Loucy (cell line): ENCODE data around the gene PAWR.

ENCODE experiments used
- H2AFZ ChIP-seq: fragments of 200-600 bp; sonication (generic); 2 replicates; pipeline ENCODE4 v1.6.0; 2016; ENCODE audit warnings: antibody characterized with exemption, mild to moderate bottlenecking, low read length, moderate library complexity
- H3F3A ChIP-seq: fragments of 200-600 bp; 2 replicates; pipeline ENCODE4 v1.6.0; 2016; ENCODE audit warnings: antibody characterized with exemption, low read depth, mild to moderate bottlenecking
- H3K27me3 ChIP-seq: fragments of 200-600 bp; sonication (generic); 2 replicates; pipeline ENCODE4 v1.6.1; 2014; ENCODE audit warnings: low read length, mild to moderate bottlenecking; ENCODE audit not compliant: insufficient read depth, poor library complexity, severe bottlenecking
- H3K36me3 ChIP-seq: fragments of 200-600 bp; sonication (generic); 2 replicates; pipeline ENCODE4 v1.6.1; 2016; ENCODE audit warnings: low read length; ENCODE audit not compliant: insufficient read depth
- H3K4me1 ChIP-seq: fragments of 200-600 bp; sonication (generic); 2 replicates; pipeline ENCODE4 v1.5.1; 2014; ENCODE audit warnings: low read length, mild to moderate bottlenecking; ENCODE audit not compliant: insufficient read depth, poor library complexity, severe bottlenecking
- H3K4me2 ChIP-seq: fragments of 200-600 bp; sonication (generic); 2 replicates; pipeline ENCODE4 v1.6.0; 2014; ENCODE audit warnings: antibody characterized with exemption, low read length, low read depth, mild to moderate bottlenecking; ENCODE audit not compliant: poor library complexity, severe bottlenecking
- H3K4me3 ChIP-seq: fragments of 200-600 bp; sonication (generic); 2 replicates; pipeline ENCODE4 v1.5.1; 2014; ENCODE audit warnings: low read length, mild to moderate bottlenecking, mixed read lengths; ENCODE audit not compliant: poor library complexity, severe bottlenecking
- H3K79me2 ChIP-seq: fragments of 200-600 bp; sonication (generic); 2 replicates; pipeline ENCODE4 v1.6.1; 2014; ENCODE audit warnings: low read length; ENCODE audit not compliant: insufficient read depth
- H3K9ac ChIP-seq: fragments of 200-600 bp; sonication (generic); 2 replicates; pipeline ENCODE4 v1.6.0; 2014; ENCODE audit warnings: mild to moderate bottlenecking, low read depth, low read length, moderate library complexity; ENCODE audit not compliant: poor library complexity, severe bottlenecking
- H3K9me2 ChIP-seq: fragments of 200-600 bp; sonication (generic); replicated peaks from 2 replicates; pipeline ENCODE4 v1.6.1; 2016; ENCODE audit warnings: low read depth, low read length, mixed read lengths
- H3K9me3 ChIP-seq: fragments of 200-600 bp; sonication (generic); 2 replicates; pipeline ENCODE4 v1.6.1; 2014; ENCODE audit warnings: mild to moderate bottlenecking, antibody characterized with exemption, low read length, low read depth; ENCODE audit not compliant: insufficient read depth
- H4K20me1 ChIP-seq: fragments of 200-600 bp; sonication (generic); 2 replicates; pipeline ENCODE4 v1.6.0; 2014; ENCODE audit warnings: antibody characterized with exemption, low read length, mild to moderate bottlenecking; ENCODE audit not compliant: insufficient read depth, poor library complexity, severe bottlenecking
- CTCF ChIP-seq: fragments of 200-600 bp; sonication (generic); conservative IDR thresholded peaks from 2 replicates; pipeline ENCODE4 v1.5.1; 2014; ENCODE audit warnings: mild to moderate bottlenecking, antibody characterized with exemption, low read length
- EZH2phosphoT487 ChIP-seq: fragments of 200-600 bp; IDR thresholded peaks from 2 replicates; pipeline ENCODE4 v1.6.1; 2018; ENCODE audit warnings: antibody characterized with exemption, mild to moderate bottlenecking, moderate library complexity, borderline replicate concordance

Gene PAWR

GRCh38 chr12:79689477-79690141, 1.2 kb downstream of the PAWR start:
- H3K79me2 ChIP-seq, result no peaks in the 10 kb centered on the region
- H3K4me3 ChIP-seq, result no peak overlapping the region
- no peaks in the 10 kb centered on the region for H3F3A ChIP-seq
- H3K9me3 ChIP-seq, result no peaks in the 10 kb centered on the region
- H4K20me1 ChIP-seq, result no peaks in the 10 kb centered on the region
- no peak overlapping the region for H3K9ac ChIP-seq
- no peak for TF ChIP-seq EZH2phosphoT487
- no peak for TF ChIP-seq CTCF
- no peaks in the 10 kb centered on the region for H3K4me1 ChIP-seq
- no peak overlapping the region for H2AFZ ChIP-seq
- H3K4me2 ChIP-seq, result no peak overlapping the region
- no peaks in the 10 kb centered on the region for H3K27me3 ChIP-seq
- no peaks in the 10 kb centered on the region for H3K36me3 ChIP-seq
- H3K9me2 ChIP-seq, result no peaks in the 10 kb centered on the region

GRCh38 chr12:79689061-79689476, 1.7 kb downstream of the PAWR start:
- H2AFZ ChIP-seq, result no peak overlapping the region

GRCh38 chr12:79688376-79689060, 2.2 kb downstream of the PAWR start:
- H3K4me1 ChIP-seq, result no peaks in the 10 kb centered on the region
- TF ChIP-seq CTCF, result no peak
- no peak for TF ChIP-seq EZH2phosphoT487
- no peaks in the 10 kb centered on the region for H3K9me3 ChIP-seq
- no peak overlapping the region for H3K4me3 ChIP-seq
- no peaks in the 10 kb centered on the region for H3K36me3 ChIP-seq
- no peak overlapping the region for H3K4me2 ChIP-seq
- no peaks in the 10 kb centered on the region for H3K9me2 ChIP-seq
- H3K9ac ChIP-seq, result no peak overlapping the region
- no peaks in the 10 kb centered on the region for H3K79me2 ChIP-seq
- no peaks in the 10 kb centered on the region for H4K20me1 ChIP-seq
- no peaks in the 10 kb centered on the region for H3K27me3 ChIP-seq
- H2AFZ ChIP-seq, result no peak overlapping the region
- no peaks in the 10 kb centered on the region for H3F3A ChIP-seq

More at GRCh38 chr12:79689061-79689476, 1.7 kb downstream of the PAWR start:
- H3F3A ChIP-seq, result no peaks in the 10 kb centered on the region
- no peak overlapping the region for H3K4me3 ChIP-seq
- H3K4me2 ChIP-seq, result no peak overlapping the region
- no peak for TF ChIP-seq CTCF
- TF ChIP-seq EZH2phosphoT487, result no peak
- no peaks in the 10 kb centered on the region for H4K20me1 ChIP-seq
- H3K9me3 ChIP-seq, result no peaks in the 10 kb centered on the region
- no peak overlapping the region for H3K9ac ChIP-seq
- H3K27me3 ChIP-seq, result no peaks in the 10 kb centered on the region
- H3K79me2 ChIP-seq, result no peaks in the 10 kb centered on the region
- no peaks in the 10 kb centered on the region for H3K36me3 ChIP-seq
- H3K4me1 ChIP-seq, result no peaks in the 10 kb centered on the region
- H3K9me2 ChIP-seq, result no peaks in the 10 kb centered on the region
